OCI-LY7 (cell line): Measurements from ENCODE around the gene ZNF836. TPM values are rescaled to one million over a fixed set of nuclear protein-coding genes. Genes with fewer than 3 reads are reported as not detected.

Experiments
- BruUV-seq: library from RNA; stranded (reverse); fragments of 400-500 nt; replicated peaks from 2 replicates; lab custom pipeline; 2021; lab: Mats Ljungman, UMichigan
- CTCF ChIA-PET: fragments of 300-600 bp; sonication (Branson Sonifier 250); formaldehyde crosslinking; loops from one replicate; lab custom pipeline; 2022; ENCODE audit warnings: antibody characterized with exemption; ENCODE audit not compliant: unreplicated experiment; lab: Charles Lee
- POLR2A ChIA-PET: fragments of 300-600 bp; sonication (Branson Sonifier 250); formaldehyde crosslinking; loops from one replicate; lab custom pipeline; 2022; ENCODE audit warnings: antibody characterized with exemption; lab: Charles Lee
- DNase-seq: peaks from one replicate; pipeline ENCODE4 v3.0.0-alpha.2; 2015; ENCODE audit warnings: low spot score
- H2AFZ ChIP-seq: fragments of 200-600 bp; sonication (generic), shearing (Covaris generic); 2 replicates; pipeline ENCODE4 v1.6.1; 2014; ENCODE audit warnings: mild to moderate bottlenecking, antibody characterized with exemption, low read length, moderate library complexity
- H3K27ac ChIP-seq: fragments of 200-600 bp; sonication (generic); 2 replicates; pipeline ENCODE4 v1.5.1; 2014; ENCODE audit warnings: mixed run types, low read depth, mild to moderate bottlenecking, moderate library complexity, low read length, inconsistent platforms; ENCODE audit not compliant: poor library complexity, severe bottlenecking
- H3K36me3 ChIP-seq: fragments of 200-600 bp; sonication (generic); 2 replicates; pipeline ENCODE4 v1.6.1; 2014; ENCODE audit warnings: mild to moderate bottlenecking, antibody characterized with exemption, low read length, moderate library complexity, mixed read lengths; ENCODE audit not compliant: insufficient read depth
- H3K4me1 ChIP-seq: fragments of 200-600 bp; sonication (generic); 2 replicates; pipeline ENCODE4 v1.5.1; 2014; ENCODE audit warnings: mild to moderate bottlenecking, low read length; ENCODE audit not compliant: insufficient read depth, poor library complexity, severe bottlenecking
- H3K4me2 ChIP-seq: fragments of 200-600 bp; sonication (generic); 2 replicates; pipeline ENCODE4 v1.6.1; 2014; ENCODE audit warnings: mild to moderate bottlenecking, low read length
- H3K4me3 ChIP-seq: fragments of 200-600 bp; sonication (generic); 2 replicates; pipeline ENCODE4 v1.5.1; 2014; ENCODE audit warnings: mild to moderate bottlenecking, low read depth, low read length; ENCODE audit not compliant: poor library complexity, severe bottlenecking
- H3K79me2 ChIP-seq: fragments of 200-600 bp; sonication (generic); 2 replicates; pipeline ENCODE4 v1.6.1; 2016; ENCODE audit warnings: low read depth, mild to moderate bottlenecking, low read length, moderate library complexity, mixed read lengths; ENCODE audit not compliant: insufficient read depth
- H3K9me2 ChIP-seq: fragments of 200-600 bp; sonication (generic); 2 replicates; pipeline ENCODE4 v1.6.1; 2016; ENCODE audit warnings: mild to moderate bottlenecking, low read length, mixed read lengths; ENCODE audit not compliant: insufficient read depth
- H3K9me3 ChIP-seq: fragments of 200-600 bp; sonication (generic); 2 replicates; pipeline ENCODE4 v1.6.1; 2014; ENCODE audit warnings: mild to moderate bottlenecking, mixed run types, low read length, mixed read lengths
- H4K20me1 ChIP-seq: fragments of 200-600 bp; sonication (generic); 2 replicates; pipeline ENCODE4 v1.6.1; 2014; ENCODE audit warnings: mild to moderate bottlenecking, antibody characterized with exemption, low read length, moderate library complexity, mixed read lengths; ENCODE audit not compliant: insufficient read depth
- EZH2phosphoT487 ChIP-seq: fragments of 200-600 bp; sonication (generic); IDR thresholded peaks from 2 replicates; pipeline ENCODE4 v1.6.1; 2018; ENCODE audit warnings: low read depth, borderline replicate concordance, mild to moderate bottlenecking, mixed run types, antibody characterized with exemption, low read length, moderate library complexity, mixed read lengths
- intact Hi-C: fragments of 100-400 bp; cut with micrococcal nuclease; formaldehyde crosslinking; loops from one replicate; pipeline ENCODE4 v1.10.0; 2022; ENCODE audit not compliant: unreplicated experiment
- total RNA-seq, 2 experiments: library from RNA; depleted of rRNA in 1 of 2; stranded (reverse); fragments of >200 nt in 1 of 2; shearing (Covaris generic) in 1 of 2; gene quantifications; 2 replicates each; pipeline ENCODE4 v1.2.3, GENCODE V29; 2014 to 2022
- TF ChIP-seq, protein P1 (sequence below): fragments of 200-600 bp; sonication (generic); conservative IDR thresholded peaks from 2 replicates; pipeline ENCODE4 v1.5.1; 2014; ENCODE audit warnings: mild to moderate bottlenecking, antibody characterized with exemption, low read length, moderate library complexity, mixed read lengths

The ZNF836 gene
- total RNA-seq, 2 experiments from 2014 or later = 8.0 to 14.8 TPM

DNA sequence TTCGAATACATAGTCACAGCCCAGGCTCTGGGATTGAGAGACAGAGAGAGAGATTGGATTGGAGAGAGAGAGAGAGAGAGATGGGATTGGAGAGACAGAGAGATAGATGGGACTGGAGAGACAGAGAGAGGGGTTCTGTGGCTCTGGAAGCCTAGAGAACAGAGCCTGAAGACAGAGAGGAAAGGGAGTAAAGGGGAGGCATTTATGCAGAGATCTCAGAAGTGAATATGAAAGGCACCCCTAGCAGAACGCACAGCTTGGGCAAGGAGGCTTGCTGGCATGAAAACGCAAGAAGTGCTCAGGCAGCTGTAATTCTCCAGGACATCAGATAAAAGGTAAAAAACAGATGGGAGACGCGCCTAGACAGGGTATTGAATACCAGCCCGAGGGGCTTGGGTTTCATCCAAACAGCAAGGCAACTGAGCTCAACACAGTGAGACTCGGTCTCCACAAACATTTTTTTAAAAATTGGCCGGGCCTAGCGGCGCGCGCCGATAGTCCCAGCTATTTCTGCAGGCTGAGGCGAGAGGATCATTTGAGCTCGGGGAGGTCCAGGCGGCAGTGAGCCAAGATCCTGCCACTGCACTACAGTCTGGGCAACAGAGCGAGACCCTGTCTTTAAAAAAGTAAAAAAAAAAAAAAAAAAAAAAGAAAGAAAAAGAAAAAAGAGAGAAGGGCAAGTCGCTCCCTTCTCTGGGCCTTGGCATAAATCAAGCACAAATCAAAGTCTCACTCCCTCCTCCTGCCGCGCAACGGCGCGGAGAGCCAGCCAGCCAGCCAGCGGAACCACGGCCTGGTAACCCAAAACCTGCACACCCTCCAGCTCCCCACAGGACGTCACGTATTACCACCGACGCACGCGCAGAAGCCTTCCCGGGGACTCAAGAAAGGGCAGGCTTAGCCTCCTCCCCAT, 17.7 kb upstream of the ZNF836 start:
- DNase-seq = no peak
- TF ChIP-seq EZH2phosphoT487 = no peak
- TF ChIP-seq, protein P1, sequence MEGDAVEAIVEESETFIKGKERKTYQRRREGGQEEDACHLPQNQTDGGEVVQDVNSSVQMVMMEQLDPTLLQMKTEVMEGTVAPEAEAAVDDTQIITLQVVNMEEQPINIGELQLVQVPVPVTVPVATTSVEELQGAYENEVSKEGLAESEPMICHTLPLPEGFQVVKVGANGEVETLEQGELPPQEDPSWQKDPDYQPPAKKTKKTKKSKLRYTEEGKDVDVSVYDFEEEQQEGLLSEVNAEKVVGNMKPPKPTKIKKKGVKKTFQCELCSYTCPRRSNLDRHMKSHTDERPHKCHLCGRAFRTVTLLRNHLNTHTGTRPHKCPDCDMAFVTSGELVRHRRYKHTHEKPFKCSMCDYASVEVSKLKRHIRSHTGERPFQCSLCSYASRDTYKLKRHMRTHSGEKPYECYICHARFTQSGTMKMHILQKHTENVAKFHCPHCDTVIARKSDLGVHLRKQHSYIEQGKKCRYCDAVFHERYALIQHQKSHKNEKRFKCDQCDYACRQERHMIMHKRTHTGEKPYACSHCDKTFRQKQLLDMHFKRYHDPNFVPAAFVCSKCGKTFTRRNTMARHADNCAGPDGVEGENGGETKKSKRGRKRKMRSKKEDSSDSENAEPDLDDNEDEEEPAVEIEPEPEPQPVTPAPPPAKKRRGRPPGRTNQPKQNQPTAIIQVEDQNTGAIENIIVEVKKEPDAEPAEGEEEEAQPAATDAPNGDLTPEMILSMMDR = no peak; the same call in 1 of the 2 replicates
- Histone ChIP-seq H3K9me2 (no peaks in the 10 kb centered on the region), H3K79me2 (peaks cover 46% of the 10 kb centered on the region), H3K4me1 (peaks cover 38% of the 10 kb centered on the region), H3K4me2 (peak overlapping the region; percentile 89), H3K4me3 (peak overlapping the region; percentile 69), H3K9me3 (no peaks in the 10 kb centered on the region), H2AFZ (peak overlapping the region; percentile 60; the same call in 1 of the 2 replicates), H4K20me1 (peaks cover 23% of the 10 kb centered on the region; the same call in 1 of the 2 replicates), H3K36me3 (peaks cover 32% of the 10 kb centered on the region), H3K27ac (peak overlapping the region; percentile 91)
- ChIA-PET CTCF (no interaction called here), POLR2A (interaction anchor here (0.6 to 1.3 kb wide), 6 partner anchors 10 to 77 kb away, joined by 3 to 10 read pairs (median 4); partner anchors contain the start of genes ZNF616 and ZNF836)
- TSS peak; percentile 96 for BruUV-seq
- intact Hi-C loops = no loop called here

DNA sequence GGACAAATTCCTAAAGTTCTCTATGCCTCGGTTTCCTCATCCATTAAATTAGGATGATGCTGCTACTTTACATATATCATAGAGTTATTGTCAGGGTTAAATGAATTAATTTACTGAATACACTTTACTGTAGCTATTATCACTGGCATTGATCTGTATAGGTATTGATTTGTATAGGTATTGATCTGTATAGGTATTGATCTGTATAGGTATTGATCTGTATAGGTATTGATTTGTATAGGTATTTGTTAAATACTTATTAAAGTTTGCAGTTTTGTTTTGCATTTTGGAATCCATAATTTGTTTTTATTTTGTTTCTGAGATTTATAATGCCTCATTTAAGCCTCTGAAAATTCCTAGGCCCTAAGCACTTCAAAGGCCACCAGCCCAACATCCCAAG, 16.0 kb upstream of the ZNF836 start:
- Histone ChIP-seq H3K9me2 (no peaks in the 10 kb centered on the region), H3K79me2 (peaks cover 29% of the 10 kb centered on the region), H2AFZ (no peak overlapping the region), H3K9me3 (no peaks in the 10 kb centered on the region), H3K27ac (no peak overlapping the region), H3K36me3 (peaks cover 15% of the 10 kb centered on the region; the same call in 1 of the 2 replicates), H3K4me2 (no peak overlapping the region), H3K4me1 (peaks cover 29% of the 10 kb centered on the region), H3K4me3 (no peak overlapping the region), H4K20me1 (peaks cover 14% of the 10 kb centered on the region; the same call in 1 of the 2 replicates)
- no peak for DNase-seq
- TF ChIP-seq, protein P1 = no peak
- TF ChIP-seq EZH2phosphoT487 = no peak
- no TSS peak for BruUV-seq
- CTCF ChIA-PET = no interaction called here
- intact Hi-C loops = no loop called here
- POLR2A ChIA-PET = interaction anchor here (1.2 kb wide), 1 partner anchor 11 kb away, joined by 3 read pairs; no protein-coding TSS in a partner anchor

DNA sequence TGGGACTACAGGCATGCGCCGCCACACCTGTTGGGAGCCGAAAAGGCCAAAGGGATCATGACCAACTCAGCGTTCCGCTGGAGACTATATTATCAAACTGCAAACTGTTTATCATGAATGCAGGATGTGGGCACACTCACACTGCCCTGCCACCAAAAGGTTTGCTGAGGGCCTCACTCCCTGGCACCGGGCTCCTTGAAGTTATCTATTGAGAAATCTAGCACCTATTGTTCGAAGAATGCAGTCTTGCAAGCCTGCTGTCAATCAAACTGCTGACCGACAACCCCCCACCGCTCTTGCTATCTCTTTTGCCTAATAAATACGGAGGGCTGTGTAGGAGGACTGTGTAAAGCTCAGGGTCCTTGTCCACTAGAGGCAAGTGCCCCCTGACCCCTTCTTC, 5.2 kb upstream of the ZNF836 start:
- intact Hi-C loops = no loop called here
- CTCF ChIA-PET = no interaction called here
- H3K27ac ChIP-seq = no peak overlapping the region

More for the DNA sequence above, 5.2 kb upstream of the ZNF836 start:
- no peaks in the 10 kb centered on the region for H4K20me1 ChIP-seq
- H3K9me2 ChIP-seq = no peaks in the 10 kb centered on the region
- no peaks in the 10 kb centered on the region for H3K9me3 ChIP-seq
- no peaks in the 10 kb centered on the region for H3K79me2 ChIP-seq
- H3K36me3 ChIP-seq = no peaks in the 10 kb centered on the region
- TF ChIP-seq EZH2phosphoT487 = no peak
- TF ChIP-seq, protein P1 = no peak
- POLR2A ChIA-PET = no interaction called here
- no peak overlapping the region for H3K4me3 ChIP-seq
- H3K4me2 ChIP-seq = no peak overlapping the region
- no TSS peak for BruUV-seq
- peaks cover 10% of the 10 kb centered on the region for H3K4me1 ChIP-seq
- DNase-seq = no peak
- no peak overlapping the region for H2AFZ ChIP-seq
